GM12878 (cell line): ENCODE measurements around the gene BACE2. TPM values are rescaled to one million over a fixed set of nuclear protein-coding genes. Genes with fewer than 3 reads are reported as not detected.

Source experiments
- ATAC-seq: fragments of 200-7000 bp; cut with Tn5 transposase; 3 replicates; pipeline ENCODE4 v1.9.1; 2020; ENCODE audit warnings: mild to moderate bottlenecking, moderate library complexity
- BruUV-seq: library from RNA; stranded (reverse); fragments of 400-500 nt; replicated peaks from 2 replicates; lab custom pipeline; 2021; lab: Mats Ljungman, UMichigan
- CTCF ChIA-PET: fragments of 300-600 bp; sonication (Branson Sonifier 250); formaldehyde crosslinking; extraction: SDS; loops from one replicate; lab custom pipeline; 2021; ENCODE audit warnings: inconsistent platforms; lab: Yijun Ruan, JAX
- POLR2A ChIA-PET: fragments of 350-600 bp; formaldehyde crosslinking; extraction: SDS; loops from one replicate; lab custom pipeline; 2021; ENCODE audit warnings: inconsistent platforms; lab: Charles Lee
- RAD21 ChIA-PET: fragments of 300-600 bp; sonication (Branson Sonifier 250); formaldehyde crosslinking; loops from one replicate; lab custom pipeline; 2023; ENCODE audit warnings: antibody characterized with exemption; ENCODE audit not compliant: unreplicated experiment; lab: Charles Lee
- SMC1A ChIA-PET: fragments of 300-600 bp; sonication (Branson Sonifier 250); formaldehyde crosslinking; loops from one replicate; lab custom pipeline; 2023; ENCODE audit not compliant: unreplicated experiment, uncharacterized antibody; lab: Charles Lee
- DNase-seq: peaks from one replicate; pipeline ENCODE4 v3.0.0-alpha.2; 2011; ENCODE audit warnings: low read depth, low spot score
- FAIRE-seq: peaks from 3 replicates; lab custom pipeline; 2011; peaks lifted over from hg19 to GRCh38; lab: Jason Lieb, UNC
- H2AFZ ChIP-seq: 2 replicates; pipeline ENCODE4 v1.6.0; 2011; ENCODE audit warnings: low read depth, low read length, control low read depth; ENCODE audit not compliant: control insufficient read depth
- H3K27ac ChIP-seq: 2 replicates; pipeline ENCODE4 v1.5.1; 2011; ENCODE audit warnings: control low read depth; ENCODE audit not compliant: control insufficient read depth, insufficient read depth
- H3K27me3 ChIP-seq, 2 experiments: replicated peaks in 1 of 2; 2 replicates each; pipeline versions ENCODE4 v1.6.0 to v1.6.1; 2011; ENCODE audit warnings: low read length in 1 of 2; ENCODE audit not compliant: control insufficient read depth in 2 of 2, insufficient read depth in 2 of 2
- H3K36me3 ChIP-seq, 2 experiments: 2 replicates each; pipeline ENCODE4 v1.5.1; 2011; ENCODE audit warnings: low read length in 1 of 2; ENCODE audit not compliant: control insufficient read depth in 2 of 2, insufficient read depth in 2 of 2
- H3K4me1 ChIP-seq: 2 replicates; pipeline ENCODE4 v1.6.1; 2011; ENCODE audit warnings: mild to moderate bottlenecking, low read length, moderate library complexity, mixed read lengths; ENCODE audit not compliant: control insufficient read depth, insufficient read depth
- H3K4me2 ChIP-seq: 2 replicates; pipeline ENCODE4 v1.6.0; 2011; ENCODE audit warnings: control low read depth; ENCODE audit not compliant: control insufficient read depth, insufficient read depth
- H3K4me3 ChIP-seq: fragments of 200-600 bp; sonication (generic); 2 replicates; pipeline ENCODE4 v1.5.1; 2016
- H3K79me2 ChIP-seq: 2 replicates; pipeline ENCODE4 v1.6.0; 2011; ENCODE audit warnings: low read length; ENCODE audit not compliant: control insufficient read depth, insufficient read depth
- H3K9ac ChIP-seq: 2 replicates; pipeline ENCODE4 v1.8.0; 2011; ENCODE audit warnings: low read length, control low read depth, mixed read lengths; ENCODE audit not compliant: control insufficient read depth, insufficient read depth
- H3K9me3 ChIP-seq: replicated peaks from 3 replicates; pipeline ENCODE4 v1.5.1; 2011; ENCODE audit warnings: mild to moderate bottlenecking, low read length; ENCODE audit not compliant: control insufficient read depth, insufficient read depth
- H4K20me1 ChIP-seq: 2 replicates; pipeline ENCODE4 v1.6.0; 2011; ENCODE audit not compliant: control insufficient read depth, insufficient read depth
- ASH2L ChIP-seq: fragments of 300-600, 200-600 bp; sonication (generic); IDR thresholded peaks from 2 replicates; pipeline ENCODE4 v1.6.1; 2017; ENCODE audit warnings: low read depth, mild to moderate bottlenecking, borderline replicate concordance
- BHLHE40 ChIP-seq, 2 experiments: fragments of 450-650 bp in 1 of 2; IDR thresholded peaks; 2 replicates each; pipeline ENCODE4 v1.6.1; 2011 to 2017; ENCODE audit warnings: low read depth in 2 of 2, borderline replicate concordance in 1 of 2, improper control_type of control experiment in 1 of 2, low read length in 1 of 2, mild to moderate bottlenecking in 1 of 2
- CBX3 ChIP-seq: fragments of 200-600 bp; sonication (generic); IDR thresholded peaks from 2 replicates; pipeline ENCODE4 v1.6.1; 2016; ENCODE audit warnings: low read depth, borderline replicate concordance
- EED ChIP-seq: sonication (generic); IDR thresholded peaks from 2 replicates; pipeline ENCODE4 v1.6.1; 2016; ENCODE audit warnings: antibody characterized with exemption, low read depth
- GATAD2B ChIP-seq: fragments of 450-650 bp; conservative IDR thresholded peaks from 2 replicates; pipeline ENCODE4 v1.6.1; 2017; ENCODE audit warnings: low read depth, mild to moderate bottlenecking, moderate library complexity
- NBN ChIP-seq: fragments of 450-650 bp; IDR thresholded peaks from 2 replicates; pipeline ENCODE4 v1.6.1; 2016
- NKRF ChIP-seq: fragments of 450-650 bp; conservative IDR thresholded peaks from 2 replicates; pipeline ENCODE4 v1.6.1; 2017; ENCODE audit warnings: mild to moderate bottlenecking, moderate library complexity
- PAX5 ChIP-seq: IDR thresholded peaks from 2 replicates; pipeline ENCODE4 v1.6.1; 2011; ENCODE audit warnings: low read depth, low read length, borderline replicate concordance
- POLR2AphosphoS5 ChIP-seq: IDR thresholded peaks from 2 replicates; pipeline ENCODE4 v1.6.1; 2011; ENCODE audit warnings: mild to moderate bottlenecking, low read length, inconsistent platforms
- SIN3A ChIP-seq: IDR thresholded peaks from 2 replicates; pipeline ENCODE4 v1.6.1; 2012; ENCODE audit warnings: low read depth, low read length, improper control_type of control experiment
- SREBF1 ChIP-seq: IDR thresholded peaks from 2 replicates; pipeline ENCODE4 v1.6.1; 2012; ENCODE audit warnings: mild to moderate bottlenecking, low read length
- TAF1 ChIP-seq: IDR thresholded peaks from 2 replicates; pipeline ENCODE4 v1.6.1; 2011; ENCODE audit warnings: mild to moderate bottlenecking, low read depth, low read length, borderline replicate concordance
- TARDBP ChIP-seq: IDR thresholded peaks from 2 replicates; pipeline ENCODE4 v1.6.1; 2016; ENCODE audit warnings: borderline replicate concordance
- USF1 ChIP-seq: IDR thresholded peaks from 2 replicates; pipeline ENCODE4 v1.6.1; 2011; ENCODE audit warnings: borderline replicate concordance, low read depth, mild to moderate bottlenecking, moderate library complexity, mixed read lengths, low read length; ENCODE audit not compliant: insufficient read depth; ENCODE audit errors: extremely low read length
- WRNIP1 ChIP-seq: IDR thresholded peaks from 2 replicates; pipeline ENCODE4 v1.6.1; 2011; ENCODE audit warnings: low read depth, low read length, improper control_type of control experiment, borderline replicate concordance
- ZBED1 ChIP-seq: IDR thresholded peaks from 2 replicates; pipeline ENCODE4 v1.6.1; 2016; ENCODE audit warnings: borderline replicate concordance
- ZNF687 ChIP-seq: fragments of 450-650 bp; IDR thresholded peaks from 2 replicates; pipeline ENCODE4 v1.6.1; 2017; ENCODE audit warnings: mild to moderate bottlenecking, moderate library complexity
- ZSCAN29 ChIP-seq: fragments of 450-650 bp; IDR thresholded peaks from 2 replicates; pipeline ENCODE4 v1.6.1; 2017; ENCODE audit warnings: mild to moderate bottlenecking, moderate library complexity
- in situ Hi-C: fragments of 300-500 bp; cut with MboI; formaldehyde crosslinking; loops from 9 replicates; pipeline ENCODE4 v1.14.3; 2018; ENCODE audit warnings: mixed read lengths
- intact Hi-C: fragments of 100-400 bp; cut with micrococcal nuclease; formaldehyde crosslinking; loops from one replicate; pipeline ENCODE4 v1.14.2; 2022; ENCODE audit not compliant: unreplicated experiment
- polyA plus RNA-seq, 11 experiments: library from polyadenylated mRNA; depleted of rRNA in 4 of 11; unstranded in 6 of 11; stranded (reverse) in 5 of 11; fragments of >200 nt; fragmentation: Nextera tagmentation in 4 of 11; fragmentation: Illumina TruSeq in 1 of 11; extraction: Ambion mirVana in 4 of 11; extraction: Trizol in 1 of 11; gene quantifications; 1 replicate in 1 of 11; 2 replicates in 10 of 11; pipeline versions ENCODE4 v1.2.1 to v1.2.3, GENCODE V29; 2011 to 2016; ENCODE audit warnings: inconsistent platforms in 2 of 11, missing spikeins in 2 of 11, low read depth in 1 of 11
- total RNA-seq, 4 experiments: library from RNA; depleted of rRNA in 3 of 4; stranded (reverse); fragments of >200 nt in 3 of 4; fragmentation: Illumina TruSeq in 1 of 4; extraction: Trizol in 1 of 4; gene quantifications; 2 replicates each; pipeline versions ENCODE4 v1.2.1 to v1.2.3, GENCODE V29; 2013 to 2021
- TF ChIP-seq, protein P1 (sequence below): IDR thresholded peaks from 2 replicates; pipeline ENCODE4 v1.6.1; 2011; ENCODE audit warnings: low read depth, mild to moderate bottlenecking, low read length, moderate library complexity, borderline replicate concordance; ENCODE audit errors: extremely low read depth

Gene BACE2
- total and polyA plus RNA-seq, 10 of the 15 experiments (the other 5 are each of a cell fraction or from before 2014, with no cell fraction given): 0.04 to 0.69 (median 0.18) TPM; not detected in 5

DNA sequence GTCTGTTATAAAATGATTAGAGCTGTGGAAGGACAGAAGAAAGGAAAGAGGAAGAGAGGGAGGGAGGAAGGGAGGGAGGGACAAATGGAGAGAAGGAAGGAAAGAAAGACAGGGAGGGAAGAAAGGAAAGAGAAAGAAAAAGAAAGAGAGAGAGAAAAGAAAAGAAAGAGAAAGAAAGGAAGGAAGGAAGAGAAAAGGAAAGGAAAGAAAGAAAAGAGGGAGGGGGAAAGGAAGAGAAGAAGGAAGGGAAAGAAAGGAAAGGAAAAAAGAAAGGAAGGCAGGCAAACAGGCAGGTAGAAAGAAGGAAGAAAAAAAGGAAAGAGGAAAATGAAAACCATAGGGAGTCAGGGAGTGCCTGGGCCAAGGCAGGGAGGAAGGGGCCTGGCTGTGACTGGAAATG, 14.5 kb upstream of the BACE2 start:
- H3K4me2 ChIP-seq: no peak overlapping the region
- no peak overlapping the region for H3K9ac ChIP-seq
- H3K27ac ChIP-seq: no peak overlapping the region
- no peak overlapping the region for H2AFZ ChIP-seq
- no peaks in the 10 kb centered on the region for H3K36me3 ChIP-seq
- ATAC-seq: no peak
- in situ Hi-C loops (no loop called here), intact Hi-C loops (no loop called here)
- no peak for FAIRE-seq
- no peak for DNase-seq
- ChIA-PET RAD21 (no interaction called here), CTCF (no interaction called here), POLR2A (no interaction called here), SMC1A (no interaction called here)
- H4K20me1 ChIP-seq: no peaks in the 10 kb centered on the region
- no peaks in the 10 kb centered on the region for H3K27me3 ChIP-seq
- no peak overlapping the region for H3K4me3 ChIP-seq
- BruUV-seq: no TSS peak
- no peaks in the 10 kb centered on the region; the same call in 2 of the 3 replicates for H3K9me3 ChIP-seq
- H3K79me2 ChIP-seq: no peaks in the 10 kb centered on the region
- H3K4me1 ChIP-seq: no peaks in the 10 kb centered on the region
- TF ChIP-seq POLR2AphosphoS5 (no peak), BHLHE40 (IDR thresholded peaks at IDR 0.05; ENCODE audit: borderline replicate concordance in 1 of 2, low read depth in 2 of 2, low read length in 1 of 2) (no peak), SIN3A (no peak), ZNF687 (no peak), ASH2L (no peak), CBX3 (no peak), USF1 (no peak), EED (no peak), PAX5 (no peak), TARDBP (no peak), ZBED1 (no peak), NBN (no peak), ZSCAN29 (no peak), NKRF (no peak), SREBF1 (no peak), TAF1 (no peak), WRNIP1 (no peak), GATAD2B (no peak)
- TF ChIP-seq, protein P1, sequence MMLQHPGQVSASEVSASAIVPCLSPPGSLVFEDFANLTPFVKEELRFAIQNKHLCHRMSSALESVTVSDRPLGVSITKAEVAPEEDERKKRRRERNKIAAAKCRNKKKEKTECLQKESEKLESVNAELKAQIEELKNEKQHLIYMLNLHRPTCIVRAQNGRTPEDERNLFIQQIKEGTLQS: no peak
